Fibroblast of skin of left biceps (primary cell): ENCODE measurements around the gene PDHX.
A peak's percentile ranks its signal among the peaks of the same experiment; 100 is the strongest.

Experiments used
- DNase-seq, 2 experiments: peaks; one replicate each; pipeline ENCODE4 v3.0.0-alpha.2; 2013; ENCODE audit warnings: low read depth in 2 of 2

PDHX gene

DNA sequence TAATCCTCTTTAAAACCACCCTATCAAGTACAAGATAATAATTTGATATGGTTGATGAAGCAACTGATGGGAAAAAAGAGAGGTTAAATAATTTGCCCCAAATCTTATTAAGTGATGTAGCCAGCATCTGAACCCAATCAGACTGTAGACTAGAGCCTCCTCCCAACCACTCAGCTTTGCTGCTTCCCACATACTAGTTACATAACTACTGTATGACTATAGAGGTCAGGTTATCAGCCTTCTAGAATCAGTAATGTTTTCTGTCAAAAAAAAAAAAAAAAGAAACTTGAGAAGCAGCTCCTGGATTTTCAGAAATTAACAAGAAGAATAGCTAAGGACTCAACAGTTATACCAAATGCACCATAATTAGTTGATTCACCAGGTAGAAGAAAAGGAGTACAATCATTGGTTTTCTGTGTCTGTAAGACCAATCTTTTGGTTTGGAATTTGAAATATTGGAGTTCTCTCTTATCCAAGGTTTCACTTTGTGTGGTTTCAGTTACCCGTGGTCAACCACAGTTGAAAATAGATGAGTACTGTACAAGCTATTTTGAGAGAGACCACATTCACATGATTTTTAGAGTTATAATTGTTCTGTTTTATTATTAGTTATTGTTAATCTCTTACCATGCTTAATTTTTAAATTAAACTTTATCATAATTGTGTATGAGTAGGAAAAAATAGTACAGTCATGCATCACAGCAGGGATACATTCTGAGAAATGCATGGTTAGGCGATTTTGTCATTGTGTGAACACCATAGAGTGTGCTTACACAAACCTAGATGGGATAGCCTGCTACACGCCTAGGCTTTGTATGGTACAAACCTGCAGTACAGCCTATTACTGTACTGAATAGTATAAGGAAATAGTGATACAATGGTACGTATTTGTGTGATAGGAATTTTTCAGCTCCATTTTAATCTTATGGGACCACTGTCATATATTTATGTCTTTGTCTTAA lies 72.2 kb downstream of the PDHX start:
- no peak for DNase-seq

GRCh38 chr11:34990916-34991315 lies 74.5 kb downstream of the PDHX start:
- no peak for DNase-seq

- no peak for DNase-seq
Measured at GRCh38 chr11:34994854-34995253, 78.4 kb downstream of the PDHX start.

- no peak for DNase-seq
Measured at GRCh38 chr11:34996958-34997357, 80.5 kb downstream of the PDHX start.

GRCh38 chr11:34997952-34998528 lies 81.6 kb downstream of the PDHX start:
- no peak for DNase-seq

GRCh38 chr11:34999453-34999852 lies 83.0 kb downstream of the PDHX start:
- no peak for DNase-seq

DNA sequence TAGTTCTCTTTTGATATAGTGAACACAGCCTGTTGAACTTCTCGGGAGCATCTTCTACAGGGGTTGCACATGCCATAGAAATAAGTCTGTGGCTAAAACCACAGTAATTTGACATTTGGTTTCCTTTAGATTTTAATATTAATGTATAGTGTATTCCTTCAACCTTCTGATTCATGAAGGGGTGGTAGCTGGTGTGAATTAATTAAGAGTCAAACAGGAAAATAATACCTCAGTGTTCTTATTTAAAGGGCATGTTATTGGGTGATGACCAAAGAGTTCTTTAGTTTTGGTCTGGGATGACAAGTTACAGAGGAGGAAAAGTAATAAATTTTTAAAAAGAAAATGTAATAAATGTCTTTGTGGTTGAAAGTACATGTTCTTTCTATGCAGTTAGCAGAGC lies 86.8 kb downstream of the PDHX start:
- DNase-seq = no peak

DNA sequence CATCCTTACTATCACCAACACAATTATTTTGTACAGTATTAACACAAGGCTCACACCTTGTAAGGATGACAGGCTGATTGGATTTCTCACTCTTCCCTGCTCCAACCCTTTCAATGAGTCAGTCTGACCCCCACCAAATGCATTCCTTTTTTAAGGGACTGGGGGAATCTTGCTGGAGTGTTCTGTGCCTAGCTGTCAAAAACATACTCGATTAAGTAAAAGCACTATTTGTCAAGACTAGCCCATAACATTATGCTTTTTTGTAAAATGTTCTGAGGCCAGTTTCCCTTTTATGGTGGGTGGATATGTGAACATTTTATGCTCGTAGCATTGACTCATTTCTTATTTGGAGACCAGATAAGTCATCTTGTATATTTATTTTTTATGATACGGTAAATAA lies 87.2 kb downstream of the PDHX start:
- no peak for DNase-seq

DNA sequence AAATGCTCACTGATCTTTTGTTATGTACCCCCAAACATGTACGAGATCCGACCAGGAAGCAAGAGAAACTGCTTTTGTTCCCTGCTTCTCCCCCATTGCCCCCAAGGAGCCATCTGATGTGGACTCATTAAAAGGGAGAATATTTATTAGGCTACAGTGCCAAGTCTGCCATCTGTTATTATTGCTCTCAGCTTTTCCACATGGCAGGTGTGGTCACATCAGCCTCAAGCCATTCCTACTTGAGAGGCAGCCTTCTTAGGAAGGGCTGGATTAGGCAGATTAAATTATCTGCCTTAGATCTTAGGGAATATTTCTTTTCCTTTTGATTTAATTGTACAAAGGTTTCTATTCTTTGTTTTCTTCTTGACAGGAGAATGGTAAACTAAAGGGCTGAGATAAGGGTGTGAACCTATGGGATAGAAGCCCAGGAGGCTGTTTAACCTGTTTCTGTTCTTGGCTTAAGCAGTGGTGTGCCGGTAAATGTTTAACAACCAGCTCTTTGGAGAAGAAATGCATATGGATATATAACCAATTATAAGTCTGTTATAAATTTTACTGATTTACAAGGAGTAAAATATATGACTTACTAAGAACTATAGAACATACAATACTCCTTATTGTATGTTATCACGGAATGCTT lies 88.8 kb downstream of the PDHX start:
- DNase-seq = no peak

- DNase-seq = no peak
Measured at GRCh38 chr11:35006389-35007128, 90.1 kb downstream of the PDHX start.

DNA sequence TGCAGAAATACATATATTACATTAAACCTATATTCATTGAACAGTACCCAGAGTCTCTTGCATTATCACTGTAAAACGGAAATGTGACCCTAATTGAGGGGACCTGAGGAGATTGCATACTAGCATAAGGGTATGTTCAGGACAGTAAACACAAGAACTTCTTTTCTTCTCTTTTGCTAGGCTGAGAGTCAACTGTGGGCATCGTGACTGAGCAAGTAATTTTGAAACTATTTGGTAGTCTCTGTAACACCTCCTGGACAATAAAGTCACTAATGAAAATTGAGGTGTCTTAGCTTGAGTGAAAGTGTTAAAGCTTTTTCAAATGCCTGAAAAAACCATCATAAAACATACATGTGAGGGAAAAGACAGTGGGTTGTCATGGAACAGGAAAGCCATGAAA lies 90.9 kb downstream of the PDHX start:
- DNase-seq = no peak

- DNase-seq = peak in 1 of 2 experiments; percentile 47
Measured at GRCh38 chr11:35009191-35009943, 92.9 kb downstream of the PDHX start.

GRCh38 chr11:35009944-35010342 lies 93.5 kb downstream of the PDHX start:
- DNase-seq = no peak

DNA sequence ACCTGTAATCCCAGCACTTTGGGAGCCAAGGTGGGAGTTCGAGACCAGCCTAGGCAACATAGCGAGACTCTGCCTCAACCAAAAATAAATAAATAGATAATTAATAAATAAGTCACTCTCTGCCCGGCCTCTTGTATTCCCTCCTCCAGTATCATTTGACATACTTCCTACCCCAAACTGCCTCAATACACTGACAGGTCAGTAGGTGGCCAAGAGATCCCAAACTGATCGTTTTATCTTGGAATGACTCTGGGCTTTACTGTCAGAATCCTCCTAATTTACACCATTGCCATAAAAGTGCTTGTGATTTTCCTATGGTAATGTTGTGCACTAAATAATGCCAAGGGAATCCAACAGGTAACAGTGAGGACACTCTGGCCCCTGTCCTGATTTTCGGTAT lies 94.2 kb downstream of the PDHX start:
- no peak for DNase-seq

GRCh38 chr11:35011389-35011788 lies 95.0 kb downstream of the PDHX start:
- DNase-seq = no peak

- DNase-seq = no peak
Measured at GRCh38 chr11:35011944-35012343, 95.5 kb downstream of the PDHX start.

- DNase-seq = no peak
Measured at GRCh38 chr11:35012467-35013191, 96.2 kb downstream of the PDHX start.

GRCh38 chr11:35013514-35014233 lies 97.3 kb downstream of the PDHX start:
- DNase-seq = no peak

DNA sequence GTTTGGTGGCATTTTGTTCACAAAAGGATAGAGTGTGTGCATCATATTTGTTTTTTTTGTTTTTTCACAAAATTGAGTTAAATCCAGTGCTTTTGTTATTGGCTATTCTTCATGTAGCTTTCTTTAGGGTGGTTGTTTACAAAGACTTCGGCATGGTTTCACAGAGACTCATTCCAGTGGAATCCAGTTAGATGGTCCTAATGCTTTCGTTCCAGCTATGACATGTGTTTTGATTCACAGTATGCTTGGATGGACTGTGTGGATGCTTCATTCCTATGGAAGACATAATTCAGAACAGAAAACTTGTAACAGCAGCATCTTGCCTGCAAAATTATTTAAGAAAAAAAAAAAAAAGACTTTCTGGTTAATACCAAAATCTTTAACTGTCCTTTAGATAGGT lies 97.9 kb downstream of the PDHX start:
- DNase-seq = peak; percentile 90 to 91
